GM06990 (cell line): ENCODE results near the gene WNK2.
"Not testable (repeated sequence)": the region's sequence is repeated elsewhere in the genome, so short reads cannot be mapped to it uniquely, and the experiment has no call there.

Source experiments
- DNase-seq: peaks from one replicate; pipeline ENCODE4 v3.0.0-alpha.2; 2011; ENCODE audit not compliant: insufficient read length; ENCODE audit errors: extremely low read depth
- H3K27me3 ChIP-seq: replicated peaks from 2 replicates; pipeline ENCODE4 v1.6.0; 2011; ENCODE audit warnings: low read length; ENCODE audit not compliant: control insufficient read depth, insufficient read depth
- H3K36me3 ChIP-seq: 2 replicates; pipeline ENCODE4 v1.5.1; 2011; ENCODE audit warnings: low read length; ENCODE audit not compliant: control insufficient read depth, insufficient read depth
- H3K4me3 ChIP-seq: replicated peaks from 2 replicates; pipeline ENCODE4 v1.5.1; 2011; ENCODE audit warnings: low read depth, mild to moderate bottlenecking, control low read depth, low read length
- CTCF ChIP-seq: IDR thresholded peaks from 2 replicates; pipeline ENCODE4 v1.5.1; 2011; ENCODE audit warnings: low read length, control low read depth, mild to moderate bottlenecking, inconsistent platforms; ENCODE audit not compliant: insufficient read depth, poor library complexity, severe bottlenecking

WNK2 gene

GRCh38 chr9:93366119-93366447, 182.1 kb downstream of the WNK2 start:
- H3K4me3 ChIP-seq, result no peak overlapping the region
- no peak for TF ChIP-seq CTCF

GRCh38 chr9:93366486-93366885, 182.5 kb downstream of the WNK2 start:
- not testable (repeated sequence) for H3K27me3 ChIP-seq, DNase-seq, H3K36me3 ChIP-seq, H3K4me3 ChIP-seq

More at GRCh38 chr9:93366119-93366447, 182.1 kb downstream of the WNK2 start:
- no peaks in the 10 kb centered on the region for H3K36me3 ChIP-seq
- peaks cover 2% of the 10 kb centered on the region for H3K27me3 ChIP-seq
- DNase-seq, result no peak

DNA sequence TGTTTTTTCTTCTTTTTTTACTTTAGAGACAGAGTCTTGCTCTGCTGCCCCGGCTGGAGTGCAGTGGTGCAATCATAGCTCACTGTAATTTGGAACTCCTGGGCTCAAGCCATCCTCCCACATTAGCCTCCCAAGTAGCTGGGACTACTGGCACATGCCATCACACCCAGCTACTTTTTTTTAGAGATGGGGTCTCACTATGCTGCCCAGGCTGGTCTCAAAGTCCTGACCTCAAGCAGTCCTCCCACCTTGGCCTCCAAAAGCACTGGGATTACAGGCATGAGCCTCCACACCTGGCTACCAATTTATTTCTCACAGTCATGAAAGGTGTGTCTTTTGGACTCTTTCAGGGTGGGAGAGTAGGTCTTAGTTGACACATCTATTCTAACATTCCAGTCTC, 184.5 kb downstream of the WNK2 start:
- Histone ChIP-seq H3K27me3 (peaks cover 2% of the 10 kb centered on the region), H3K4me3 (no peak overlapping the region), H3K36me3 (no peaks in the 10 kb centered on the region)
- DNase-seq, result no peak
- TF ChIP-seq CTCF, result no peak

GRCh38 chr9:93369686-93370085, 185.7 kb downstream of the WNK2 start:
- Histone ChIP-seq H3K36me3 (no peaks in the 10 kb centered on the region), H3K27me3 (peaks cover 2% of the 10 kb centered on the region), H3K4me3 (no peak overlapping the region)
- no peak for TF ChIP-seq CTCF
- no peak for DNase-seq
